Lung (tissue), 12 donors: ENCODE results near the gene FUNDC2. TPM values are rescaled to one million over a fixed set of nuclear protein-coding genes. Genes with fewer than 3 reads are reported as not detected.

Experiments
- ATAC-seq: fragments of 200-7000 bp; cut with Tn5 transposase; one replicate; pipeline ENCODE4 v1.9.1; 2020; ENCODE audit warnings: moderate number of reproducible peaks; ENCODE audit not compliant: insufficient read depth, low FRiP score
- DNase-seq, 3 donors: peaks; one replicate each; pipeline ENCODE4 v3.0.0-alpha.2; 2013 to 2017
- H3K27ac ChIP-seq, 2 donors: one replicate each; pipeline ENCODE4 v1.5.1; 2013; ENCODE audit warnings: mild to moderate bottlenecking in 2 of 2, moderate library complexity in 2 of 2, control low read depth in 1 of 2, inconsistent platforms in 1 of 2, low read depth in 1 of 2, low read length in 1 of 2
- H3K27me3 ChIP-seq, 3 donors: one replicate each; pipeline ENCODE4 v1.5.1; 2013; ENCODE audit warnings: low read length in 2 of 3; ENCODE audit not compliant: control insufficient read depth in 3 of 3, insufficient read depth in 3 of 3
- H3K36me3 ChIP-seq, 4 donors: one replicate each; pipeline ENCODE4 v1.5.1; 2013; ENCODE audit warnings: low read length in 4 of 4, mild to moderate bottlenecking in 1 of 4, moderate library complexity in 1 of 4; ENCODE audit not compliant: control insufficient read depth in 4 of 4, insufficient read depth in 4 of 4
- H3K4me1 ChIP-seq, 5 donors: one replicate each; pipeline ENCODE4 v1.5.1; 2013; ENCODE audit warnings: low read length in 5 of 5, mild to moderate bottlenecking in 2 of 5, moderate library complexity in 1 of 5; ENCODE audit not compliant: control insufficient read depth in 5 of 5, insufficient read depth in 5 of 5
- H3K4me3 ChIP-seq: one replicate; pipeline ENCODE4 v1.5.1; 2013; ENCODE audit warnings: mild to moderate bottlenecking, control low read depth, moderate library complexity
- H3K9ac ChIP-seq, 2 donors: one replicate each; pipeline ENCODE4 v1.5.1; 2013; ENCODE audit warnings: low read length in 2 of 2, control low read depth in 1 of 2; ENCODE audit not compliant: insufficient read depth in 1 of 2
- H3K9me3 ChIP-seq, 4 donors: one replicate each; pipeline ENCODE4 v1.5.1; 2013; ENCODE audit warnings: low read length in 3 of 4, mild to moderate bottlenecking in 1 of 4, moderate library complexity in 1 of 4; ENCODE audit not compliant: control insufficient read depth in 4 of 4, insufficient read depth in 3 of 4
- CTCF ChIP-seq: IDR thresholded peaks from 2 replicates; pipeline ENCODE4 v1.5.1; 2012; ENCODE audit warnings: mild to moderate bottlenecking; ENCODE audit errors: control extremely low read depth, extremely low read depth
- WGBS, 2 donors: extraction: QIAGEN DNeasy Blood & Tissue Kit; methylation state at CpG; one replicate each; pipeline ENCODE4 v1.1.7; 2013; 5-methylcytosine and 5-hydroxymethylcytosine counted together
- polyA plus RNA-seq, 2 donors: library from polyadenylated mRNA; stranded (reverse); fragments of 200-250 nt; gene quantifications; one replicate each; pipeline ENCODE4 v1.2.1, GENCODE V29; 2013
- total RNA-seq, 2 donors: library from RNA; depleted of rRNA in 1 of 2; stranded (reverse); fragments of >200 nt in 1 of 2; gene quantifications; one replicate each; pipeline ENCODE4 v1.2.1, GENCODE V29; 2014 to 2021
- donor health status: control.
- donor health status: control.
- donor health status: Bipolar disorder and iron deficiency.
- donor health status: healthy.
- donor health status: DM: yes; HTN: yes; CAD: no.

FUNDC2 gene
- total and polyA plus RNA-seq, 4 donors, result 43.5 to 106 (median 86.1) TPM

GRCh38 chrX:155027509-155028066 is 944 bp downstream of the FUNDC2 start:
- DNase-seq, result peak; percentile 23 to 86 (median 80)
- Histone ChIP-seq H3K9ac (peak overlapping the region; percentile 60 to 98), H3K4me1 (peaks cover 0 to 2% (median 0%) of the 10 kb centered on the region in 5 donors), H3K4me3 (peak overlapping the region; percentile 64), H3K36me3 (no peaks in the 10 kb centered on the region), H3K27ac (peak overlapping the region; percentile 97 to 100), H3K9me3 (peaks cover 0 to 2% (median under 1%) of the 10 kb centered on the region in 4 donors), H3K27me3 (no peaks in the 10 kb centered on the region)
- WGBS, 2 donors, result 1 to 31% methylated on average over 14 of the region's 14 CpGs
- no peak for ATAC-seq
- no peak for TF ChIP-seq CTCF

- Histone ChIP-seq H3K9me3 (peaks cover 0 to 2% (median under 1%) of the 10 kb centered on the region in 4 donors), H3K27me3 (no peaks in the 10 kb centered on the region), H3K9ac (peak overlapping the region in 1 of 2 donors; percentile 62), H3K27ac (peak overlapping the region; percentile 40 to 100), H3K36me3 (no peaks in the 10 kb centered on the region), H3K4me3 (no peak overlapping the region), H3K4me1 (peaks cover 0 to 2% (median 0%) of the 10 kb centered on the region in 5 donors)
- ATAC-seq, result no peak
- DNase-seq, result no peak
- 35 to 58% methylated on average over 3 of the region's 3 CpGs for WGBS, 2 donors
- TF ChIP-seq CTCF, result no peak
These were observed 1.5 kb downstream of the FUNDC2 start for GRCh38 chrX:155028129-155028528.

- Histone ChIP-seq H3K9ac (no peak overlapping the region), H3K27ac (peak overlapping the region in 1 of 2 donors; percentile 100), H3K36me3 (peaks cover 0 to 3% (median 0%) of the 10 kb centered on the region in 4 donors), H3K4me1 (peaks cover 0 to 2% (median 0%) of the 10 kb centered on the region in 5 donors), H3K4me3 (no peak overlapping the region), H3K27me3 (no peaks in the 10 kb centered on the region), H3K9me3 (peaks cover 0 to 2% (median under 1%) of the 10 kb centered on the region in 4 donors)
- 81 to 87% methylated on average over 2 of the region's 2 CpGs for WGBS, 2 donors
- no peak for TF ChIP-seq CTCF
- ATAC-seq, result no peak
- peak in 1 of 3 donors; percentile 3 for DNase-seq
These were observed 2.2 kb downstream of the FUNDC2 start for GRCh38 chrX:155028877-155029291.
